GM12891 (cell line): ENCODE measurements around the gene DRD1.
"Not testable (repeated sequence)": the region's sequence is repeated elsewhere in the genome, so short reads cannot be mapped to it uniquely, and the experiment has no call there.

ENCODE experiments used
- DNase-seq: peaks from one replicate; pipeline ENCODE4 v3.0.0; 2011; ENCODE audit warnings: low spot score; ENCODE audit not compliant: insufficient read length
- FAIRE-seq: peaks from 2 replicates; lab custom pipeline; 2011; peaks lifted over from hg19 to GRCh38; lab: Jason Lieb, UNC
- PAX5 ChIP-seq: IDR thresholded peaks from 2 replicates; pipeline ENCODE4 v1.6.1; 2011; ENCODE audit warnings: low read length, moderate library complexity, mild to moderate bottlenecking; ENCODE audit not compliant: insufficient read depth, severe bottlenecking
- POLR2A ChIP-seq: IDR thresholded peaks from 2 replicates; pipeline ENCODE4 v1.6.1; 2011; ENCODE audit warnings: low read depth, low read length, control low read depth
- POLR2AphosphoS5 ChIP-seq: IDR thresholded peaks from 2 replicates; pipeline ENCODE4 v1.6.1; 2011; ENCODE audit warnings: low read depth, low read length, control low read depth
- POU2F2 ChIP-seq: IDR thresholded peaks from 2 replicates; pipeline ENCODE4 v1.6.1; 2011; ENCODE audit warnings: low read depth, mild to moderate bottlenecking, control low read depth, low read length, moderate library complexity
- SPI1 ChIP-seq: IDR thresholded peaks from 2 replicates; pipeline ENCODE4 v1.6.1; 2011; ENCODE audit warnings: low read depth, low read length, control low read depth
- TAF1 ChIP-seq: IDR thresholded peaks from 2 replicates; pipeline ENCODE4 v1.6.1; 2011; ENCODE audit warnings: low read depth, low read length, control low read depth

Gene DRD1

DNA sequence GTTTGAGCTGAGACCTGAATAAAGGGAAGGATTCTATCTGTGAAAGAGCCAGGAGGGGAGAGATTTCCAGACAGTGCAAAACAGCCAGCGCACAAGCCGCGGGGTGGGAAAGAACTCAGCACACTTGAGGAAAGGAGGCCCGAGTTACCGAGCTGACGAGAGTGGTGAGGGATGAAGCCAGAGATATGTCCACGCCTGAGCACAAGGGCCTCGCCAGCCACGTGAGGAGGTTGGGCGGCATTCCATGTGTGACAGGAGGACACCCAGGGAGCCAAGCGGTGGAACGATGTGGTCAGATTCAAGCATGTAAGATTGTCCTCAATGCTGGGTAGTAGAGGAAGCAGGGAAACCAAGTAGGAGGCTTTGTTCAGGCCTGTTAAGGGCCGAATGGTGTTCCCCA, 17.4 kb upstream of the DRD1 start:
- no peak for DNase-seq
- FAIRE-seq, result no peak

DNA sequence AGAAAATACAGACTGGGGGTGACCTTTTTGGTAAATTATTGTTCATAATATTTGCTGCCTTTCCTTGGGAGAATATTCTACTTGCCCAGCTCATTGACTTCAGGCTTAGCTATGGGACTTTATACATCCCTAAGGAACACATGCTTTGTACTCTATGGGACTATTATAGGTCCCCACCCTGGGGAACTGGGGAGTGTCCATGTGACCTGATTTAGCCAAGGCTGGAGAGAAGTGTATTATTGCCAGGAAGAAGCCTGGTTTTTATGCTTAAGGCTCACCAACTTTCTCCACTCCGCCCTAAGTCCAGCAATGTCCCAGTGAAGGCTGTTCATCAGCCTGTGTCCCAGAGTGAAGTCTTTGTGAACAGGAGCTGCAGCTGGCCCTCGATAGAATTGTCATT, 16.6 kb upstream of the DRD1 start:
- no peak for FAIRE-seq
- TF ChIP-seq PAX5 (no peak), SPI1 (no peak), POU2F2 (no peak), POLR2AphosphoS5 (no peak), TAF1 (no peak), POLR2A (no peak)

More for the DNA sequence above, 17.4 kb upstream of the DRD1 start:
- TF ChIP-seq POLR2AphosphoS5, result no peak
- no peak for TF ChIP-seq POLR2A
- no peak for TF ChIP-seq PAX5
- no peak for TF ChIP-seq POU2F2
- no peak for TF ChIP-seq SPI1
- no peak for TF ChIP-seq TAF1

DNA sequence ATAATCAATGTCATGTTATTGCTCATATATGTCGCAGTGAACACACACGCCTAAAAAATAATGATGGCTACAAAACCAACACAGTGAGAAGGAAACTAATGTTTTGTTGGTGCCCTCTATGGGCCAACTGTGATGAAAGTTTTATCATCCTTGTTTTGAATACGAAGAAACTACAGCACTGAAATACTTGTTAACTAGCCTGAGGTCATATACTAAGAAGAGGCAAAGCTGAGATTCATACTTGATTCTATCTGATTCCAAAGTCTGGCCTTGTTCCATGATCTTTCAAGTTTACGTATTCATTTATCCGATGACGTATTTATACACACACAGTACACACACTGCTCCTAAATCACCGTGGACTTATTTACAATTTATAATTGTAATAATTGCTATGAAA, 16.1 kb upstream of the DRD1 start:
- TF ChIP-seq PAX5 (no peak), SPI1 (no peak), POLR2AphosphoS5 (no peak), TAF1 (no peak)
- FAIRE-seq (no peak), DNase-seq (no peak)

More for the DNA sequence above, 16.6 kb upstream of the DRD1 start:
- no peak for DNase-seq

DNA sequence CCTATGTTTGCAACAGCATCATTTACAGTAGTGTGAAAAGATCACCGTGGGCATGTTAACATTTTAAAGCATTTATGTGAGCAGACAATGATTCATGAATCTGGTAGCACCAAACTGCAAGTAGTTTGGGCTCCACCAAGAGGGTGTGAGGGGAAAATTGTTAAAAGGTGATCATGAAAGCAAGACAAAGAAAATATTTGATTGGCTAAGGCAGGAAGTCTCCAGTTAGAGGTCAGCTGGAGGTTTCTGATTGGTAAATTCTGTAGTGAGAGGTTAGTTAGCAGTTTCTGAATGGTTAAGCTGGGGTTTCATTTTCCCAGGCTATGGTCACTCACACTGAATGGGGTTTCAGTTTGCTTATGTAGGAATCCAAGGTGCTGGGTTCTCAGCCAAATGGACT, 13.5 kb upstream of the DRD1 start:
- DNase-seq (no peak), FAIRE-seq (peak; percentile 68)
- no peak for TF ChIP-seq POLR2AphosphoS5
- TF ChIP-seq PAX5, result no peak
- no peak for TF ChIP-seq POU2F2
- no peak for TF ChIP-seq TAF1
- no peak for TF ChIP-seq POLR2A
- TF ChIP-seq SPI1, result no peak

DNA sequence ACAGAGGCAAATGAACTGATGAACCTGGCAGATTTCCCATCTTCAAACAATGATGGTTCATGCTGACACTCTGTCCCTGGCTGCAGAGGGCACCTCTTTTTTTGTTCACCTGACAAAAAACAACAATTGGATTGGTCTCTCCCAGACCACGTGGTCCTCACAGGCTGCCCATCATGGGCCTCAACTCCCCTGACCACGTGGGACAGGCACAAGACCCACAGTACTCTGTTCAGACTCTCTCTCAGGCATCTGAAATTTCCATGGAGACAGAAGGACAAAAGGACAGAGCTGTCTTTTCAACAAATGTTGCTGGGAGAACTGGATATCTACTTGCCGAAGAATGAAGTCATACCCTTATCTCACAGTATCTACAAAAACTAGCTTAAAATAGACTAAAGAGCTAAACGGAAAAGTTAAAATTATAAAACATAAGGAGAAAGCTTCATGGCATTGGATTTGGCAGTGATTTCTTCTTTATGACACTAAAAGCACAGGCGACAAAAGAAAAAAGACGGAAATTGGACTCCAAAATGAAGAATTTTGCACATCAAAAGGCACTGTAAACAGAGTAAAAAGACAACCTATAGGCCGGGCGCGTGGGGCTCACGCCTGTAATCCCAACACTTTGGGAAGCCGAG, 12.2 kb upstream of the DRD1 start:
- TF ChIP-seq PAX5 (no peak), POLR2AphosphoS5 (no peak), POU2F2 (no peak), POLR2A (no peak), SPI1 (no peak), TAF1 (no peak)
- FAIRE-seq (no peak), DNase-seq (no peak)

DNA sequence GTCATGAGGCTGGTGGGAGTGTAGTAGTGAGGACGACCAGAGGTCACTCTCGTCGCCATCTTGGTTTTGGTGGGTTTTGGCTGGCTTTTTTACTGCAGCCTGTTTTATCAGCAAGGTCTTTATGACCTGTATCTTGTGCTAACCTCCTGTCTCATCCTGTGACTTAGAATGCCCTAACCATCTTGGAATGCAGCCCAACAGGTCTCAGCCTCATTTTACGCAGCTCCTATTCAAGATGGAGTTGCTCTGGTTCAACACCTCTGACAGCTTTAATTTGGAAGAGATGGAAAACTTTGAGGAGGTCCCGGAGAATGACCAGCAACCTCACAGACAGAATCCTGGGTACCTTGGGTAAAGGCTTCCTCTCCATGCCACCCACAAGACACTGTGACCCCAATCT, 10.4 kb upstream of the DRD1 start:
- FAIRE-seq, DNase-seq: not testable (repeated sequence)

DNA sequence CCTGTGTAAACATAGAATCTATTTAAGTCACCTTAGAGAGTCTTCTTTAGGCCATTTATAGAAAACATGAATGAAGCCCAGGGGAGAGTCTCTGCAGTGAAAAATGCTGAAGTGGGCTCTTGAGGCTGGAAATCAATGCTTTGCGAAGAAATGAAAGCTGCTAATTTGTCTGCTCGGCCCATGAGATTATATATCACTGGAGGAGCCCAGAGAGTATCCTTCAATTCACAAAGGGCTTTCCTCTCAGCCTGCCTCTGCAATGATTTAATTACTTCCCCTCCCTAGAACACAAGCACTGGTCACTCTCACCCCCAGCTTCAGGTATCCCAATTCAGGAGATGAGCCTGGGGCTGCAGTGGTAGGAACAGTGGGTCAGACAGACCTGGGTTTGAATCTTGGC, 8.2 kb upstream of the DRD1 start:
- TF ChIP-seq POLR2A (no peak), POLR2AphosphoS5 (no peak), POU2F2 (no peak), SPI1 (no peak), PAX5 (no peak), TAF1 (no peak)
- FAIRE-seq (no peak), DNase-seq (no peak)

DNA sequence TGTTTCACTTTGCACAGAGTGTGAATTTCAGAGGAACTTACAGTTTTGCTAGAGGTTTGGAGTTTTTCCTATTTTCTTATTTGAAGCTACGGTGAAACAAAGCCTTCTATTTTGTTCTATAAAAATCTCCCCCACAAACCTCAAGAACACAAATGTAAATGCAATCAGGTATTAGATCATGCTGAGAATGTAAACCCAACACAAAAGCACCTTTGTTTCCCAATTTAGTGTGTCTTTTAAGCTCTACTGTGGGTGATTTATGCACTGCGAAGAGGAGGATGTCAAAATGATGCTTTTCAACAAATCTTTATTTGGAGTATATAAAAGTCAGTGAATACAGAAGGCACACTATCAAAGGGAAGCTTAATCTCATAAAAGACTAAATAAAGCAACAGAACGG, 4.3 kb upstream of the DRD1 start:
- no peak for FAIRE-seq
- TF ChIP-seq PAX5 (no peak), POLR2AphosphoS5 (no peak), SPI1 (no peak), POLR2A (no peak)
- no peak for DNase-seq

DNA sequence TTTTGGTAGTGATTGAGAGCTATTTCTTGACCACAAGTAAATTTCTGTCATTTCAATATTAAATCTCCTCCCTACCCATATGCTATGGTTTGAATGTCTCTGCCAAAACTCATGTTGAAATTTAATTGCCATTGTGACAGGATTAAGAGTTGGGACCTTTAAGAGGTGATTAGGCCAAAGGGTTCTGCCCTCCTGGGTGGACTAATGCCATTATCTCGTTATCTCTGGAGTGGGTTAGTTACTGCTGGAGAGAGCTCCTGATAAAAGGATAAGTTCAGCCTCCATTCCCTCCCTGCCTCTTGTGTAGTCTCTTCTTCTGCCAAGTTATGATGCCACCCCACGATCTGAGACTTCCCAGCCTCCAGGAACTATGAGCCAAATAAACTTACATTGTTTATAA, 3.6 kb upstream of the DRD1 start:
- DNase-seq, result no peak
- no peak for TF ChIP-seq SPI1
- no peak for TF ChIP-seq POLR2AphosphoS5
- TF ChIP-seq POU2F2, result no peak
- no peak for TF ChIP-seq TAF1
- TF ChIP-seq PAX5, result no peak
- no peak for TF ChIP-seq POLR2A
- FAIRE-seq, result no peak

DNA sequence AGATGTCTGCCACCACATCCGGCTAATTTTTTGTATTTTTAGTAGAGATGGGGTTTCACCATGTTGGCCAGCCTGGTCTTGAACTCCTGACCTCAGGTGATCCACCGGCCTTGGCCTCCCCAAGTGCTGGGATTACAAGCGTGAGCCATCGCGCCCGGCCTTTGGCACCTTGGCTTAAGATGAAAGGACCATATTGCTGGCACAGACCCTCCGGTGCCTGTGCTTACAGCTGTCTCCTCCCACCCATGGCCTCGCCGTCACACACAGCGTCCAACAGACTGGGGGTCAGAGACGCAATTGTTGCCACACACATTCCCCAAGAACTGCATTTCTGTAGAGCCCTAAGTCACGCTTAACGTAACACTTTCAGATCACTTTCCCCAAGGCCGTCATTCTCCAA, 2.4 kb upstream of the DRD1 start:
- not testable (repeated sequence) for FAIRE-seq, DNase-seq

DNA sequence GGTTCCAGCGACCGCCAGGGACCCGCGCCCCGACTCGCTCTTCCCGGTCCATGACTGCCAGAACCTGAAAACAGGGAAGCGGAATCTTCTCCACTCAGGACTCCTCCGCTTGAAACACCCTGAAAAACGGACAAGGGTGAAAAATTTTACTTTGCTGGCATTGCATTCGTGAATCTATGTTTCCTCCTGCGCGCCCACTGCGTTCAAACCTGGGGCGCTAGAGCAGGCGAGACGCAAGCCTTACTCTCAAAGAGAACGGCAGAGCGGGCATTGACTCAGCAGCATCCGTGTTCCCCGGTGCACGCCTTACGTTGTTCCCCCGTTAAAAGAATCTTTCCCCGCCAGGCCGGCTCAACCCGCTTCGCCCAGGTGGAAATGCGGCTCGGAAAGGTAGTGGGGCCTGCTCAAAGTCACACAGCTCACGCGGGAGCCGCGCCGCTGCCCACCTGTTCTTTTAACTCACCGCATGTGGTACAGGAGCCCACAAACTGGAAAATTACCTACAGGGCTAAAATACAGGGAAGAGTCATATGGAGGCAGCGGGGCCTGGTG, 999 bp upstream of the DRD1 start:
- no peak for DNase-seq
- TF ChIP-seq SPI1, result no peak
- no peak for TF ChIP-seq POLR2AphosphoS5
- TF ChIP-seq TAF1, result no peak
- no peak for FAIRE-seq
